Measurements from ENCODE around the gene GNAI3. TPM values are rescaled to one million over a fixed set of nuclear protein-coding genes. Genes with fewer than 3 reads are reported as not detected.

GNAI3 gene
- total RNA-seq, 2 experiments from 2014 or later = 9.4 to 9.6 TPM

- DNase-seq = no peak
- Mint-ChIP-seq H3K27me3 (no peaks in the 10 kb centered on the region), H3K4me3 (peak overlapping the region; percentile 97), H3K9me3 (no peaks in the 10 kb centered on the region), H3K36me3 (ENCODE audit: low read depth) (peaks cover 18% of the 10 kb centered on the region), H3K4me1 (peaks cover 63% of the 10 kb centered on the region), H3K27ac (peak overlapping the region; percentile 93)
- CTCF ChIA-PET = interaction anchor here (1.4 kb wide), 1 partner anchor 12 kb away, joined by 3 read pairs; no protein-coding TSS in a partner anchor
- POLR2A ChIA-PET = interaction anchor here (1.0 to 8.5 kb wide), 3 partner anchors 11 to 73 kb away, joined by 3 to 106 read pairs (median 12); partner anchors contain the start of gene GNAI3
Measured at GRCh38 chr1:109622137-109622892, 73.9 kb downstream of the GNAI3 start.

GRCh38 chr1:109622895-109623294 lies 74.5 kb downstream of the GNAI3 start:
- CTCF ChIA-PET = interaction anchor here (1.4 to 3.7 kb wide), 3 partner anchors 12 to 77 kb away, joined by 3 to 14 read pairs (median 12); no protein-coding TSS in a partner anchor
- H3K4me1 Mint-ChIP-seq = peaks cover 58% of the 10 kb centered on the region
- peak overlapping the region; percentile 24 for H3K4me3 Mint-ChIP-seq
- POLR2A ChIA-PET = interaction anchor here (2.2 to 8.5 kb wide), 2 partner anchors 74 to 76 kb away, joined by 8 to 106 read pairs; partner anchors contain the start of gene GNAI3
- no peak for DNase-seq
- peak overlapping the region; percentile 93 for H3K27ac Mint-ChIP-seq
- H3K9me3 Mint-ChIP-seq = no peaks in the 10 kb centered on the region
- H3K36me3 Mint-ChIP-seq (ENCODE audit: low read depth) = peaks cover 24% of the 10 kb centered on the region
- no peaks in the 10 kb centered on the region for H3K27me3 Mint-ChIP-seq

GRCh38 chr1:109623601-109624161 lies 75.3 kb downstream of the GNAI3 start:
- POLR2A ChIA-PET = interaction anchor here (0.8 to 8.5 kb wide), 6 partner anchors 11 to 77 kb away, joined by 3 to 106 read pairs (median 4); partner anchors contain the start of gene GNAI3
- Mint-ChIP-seq H3K4me1 (peaks cover 53% of the 10 kb centered on the region), H3K36me3 (ENCODE audit: low read depth) (peaks cover 30% of the 10 kb centered on the region), H3K27me3 (no peaks in the 10 kb centered on the region), H3K9me3 (no peaks in the 10 kb centered on the region), H3K4me3 (peak overlapping the region; percentile 26), H3K27ac (peak overlapping the region; percentile 93)
- DNase-seq = no peak
- CTCF ChIA-PET = interaction anchor here (0.7 to 3.7 kb wide), 5 partner anchors 11 to 91 kb away, joined by 3 to 14 read pairs (median 4); no protein-coding TSS in a partner anchor

- ChIA-PET POLR2A (interaction anchor here (0.8 to 8.5 kb wide), 6 partner anchors 12 to 78 kb away, joined by 3 to 106 read pairs (median 4); partner anchors contain the start of gene GNAI3), CTCF (interaction anchor here (0.6 to 3.7 kb wide), 7 partner anchors 9 to 92 kb away, joined by 3 to 14 read pairs (median 3); no protein-coding TSS in a partner anchor)
- no peaks in the 10 kb centered on the region for H3K27me3 Mint-ChIP-seq
- H3K36me3 Mint-ChIP-seq (ENCODE audit: low read depth) = peaks cover 32% of the 10 kb centered on the region
- H3K4me1 Mint-ChIP-seq = peaks cover 45% of the 10 kb centered on the region
- DNase-seq = no peak
- H3K27ac Mint-ChIP-seq = peak overlapping the region; percentile 77
- peak overlapping the region; percentile 17 for H3K4me3 Mint-ChIP-seq
- H3K9me3 Mint-ChIP-seq = no peaks in the 10 kb centered on the region
Measured at GRCh38 chr1:109624201-109625010, 76.0 kb downstream of the GNAI3 start.

- DNase-seq = no peak
- Mint-ChIP-seq H3K9me3 (no peaks in the 10 kb centered on the region), H3K4me3 (no peak overlapping the region), H3K27me3 (no peaks in the 10 kb centered on the region), H3K4me1 (peaks cover 44% of the 10 kb centered on the region), H3K27ac (peak overlapping the region; percentile 51), H3K36me3 (ENCODE audit: low read depth) (peaks cover 38% of the 10 kb centered on the region)
- ChIA-PET POLR2A (interaction anchor here (1.1 to 8.5 kb wide), 3 partner anchors 76 to 79 kb away, joined by 4 to 106 read pairs (median 8); partner anchors contain the start of gene GNAI3), CTCF (interaction anchor here (0.6 to 3.7 kb wide), 4 partner anchors 8 to 83 kb away, joined by 3 to 14 read pairs (median 8); no protein-coding TSS in a partner anchor)
Measured at GRCh38 chr1:109625176-109625575, 76.8 kb downstream of the GNAI3 start.

GRCh38 chr1:109625601-109626560 lies 77.5 kb downstream of the GNAI3 start:
- Mint-ChIP-seq H3K27me3 (no peaks in the 10 kb centered on the region), H3K36me3 (ENCODE audit: low read depth) (peaks cover 38% of the 10 kb centered on the region), H3K4me3 (no peak overlapping the region), H3K9me3 (no peaks in the 10 kb centered on the region), H3K4me1 (peaks cover 44% of the 10 kb centered on the region), H3K27ac (peak overlapping the region; percentile 51)
- ChIA-PET CTCF (interaction anchor here (3.7 kb wide), 1 partner anchor 80 kb away, joined by 12 read pairs; no protein-coding TSS in a partner anchor), POLR2A (interaction anchor here (1.1 to 8.5 kb wide), 2 partner anchors 77 to 79 kb away, joined by 4 to 106 read pairs; partner anchors contain the start of gene GNAI3)
- DNase-seq = no peak

GRCh38 chr1:109626682-109627408 lies 78.4 kb downstream of the GNAI3 start:
- Mint-ChIP-seq H3K27me3 (no peaks in the 10 kb centered on the region), H3K9me3 (no peaks in the 10 kb centered on the region), H3K36me3 (ENCODE audit: low read depth) (peaks cover 43% of the 10 kb centered on the region), H3K4me3 (no peak overlapping the region), H3K4me1 (peaks cover 38% of the 10 kb centered on the region), H3K27ac (no peak overlapping the region)
- no peak for DNase-seq
- ChIA-PET CTCF (interaction anchor here (1.4 kb wide), 1 partner anchor 77 kb away, joined by 3 read pairs; no protein-coding TSS in a partner anchor), POLR2A (interaction anchor here (1.3 to 8.5 kb wide), 2 partner anchors 78 to 79 kb away, joined by 4 to 106 read pairs; partner anchors contain the start of gene GNAI3)

- H3K27ac Mint-ChIP-seq = no peak overlapping the region
- H3K36me3 Mint-ChIP-seq (ENCODE audit: low read depth) = peaks cover 44% of the 10 kb centered on the region
- H3K4me3 Mint-ChIP-seq = no peak overlapping the region
- ChIA-PET CTCF (interaction anchor here (1.4 to 6.8 kb wide), 3 partner anchors 13 to 82 kb away, joined by 3 to 60 read pairs (median 33); no protein-coding TSS in a partner anchor), POLR2A (interaction anchor here (1.3 kb wide), 1 partner anchor 80 kb away, joined by 4 read pairs; the partner anchor contains the start of gene GNAI3)
- no peaks in the 10 kb centered on the region for H3K27me3 Mint-ChIP-seq
- no peaks in the 10 kb centered on the region for H3K9me3 Mint-ChIP-seq
- H3K4me1 Mint-ChIP-seq = peaks cover 28% of the 10 kb centered on the region
- no peak for DNase-seq
Measured at GRCh38 chr1:109627692-109628399, 79.4 kb downstream of the GNAI3 start.

- Mint-ChIP-seq H3K36me3 (ENCODE audit: low read depth) (peaks cover 44% of the 10 kb centered on the region), H3K4me3 (no peak overlapping the region), H3K9me3 (no peaks in the 10 kb centered on the region), H3K4me1 (peaks cover 19% of the 10 kb centered on the region), H3K27me3 (no peaks in the 10 kb centered on the region), H3K27ac (no peak overlapping the region)
- DNase-seq = no peak
- POLR2A ChIA-PET = interaction anchor here (1.3 to 4.1 kb wide), 3 partner anchors 80 to 82 kb away, joined by 4 to 22 read pairs (median 14); partner anchors contain the start of gene GNAI3
- CTCF ChIA-PET = interaction anchor here (1.2 to 6.8 kb wide), 6 partner anchors 12 to 356 kb away, joined by 3 to 60 read pairs (median 6); partner anchors contain the start of gene AHCYL1
Measured at GRCh38 chr1:109628540-109629321, 80.3 kb downstream of the GNAI3 start.

All from activated CD4-positive, alpha-beta memory T cell treated with anti-CD3 and anti-CD28 coated beads, Interleukin-2, amount 10 ng/mL, durations not matched to agents 7 days and 5 days (primary cell).